NCI-H82 treated with DMSO at 0.1 percent for 48 hours (cell line): ENCODE results near the gene TSPAN32.
"Not testable (repeated sequence)": the region's sequence is repeated elsewhere in the genome, so short reads cannot be mapped to it uniquely, and the experiment has no call there.

Experiments
- DNase-seq: peaks from one replicate; lab custom pipeline; 2025; ENCODE audit not compliant: unreplicated experiment; lab: John Stamatoyannopoulos, UW

The TSPAN32 gene

DNA sequence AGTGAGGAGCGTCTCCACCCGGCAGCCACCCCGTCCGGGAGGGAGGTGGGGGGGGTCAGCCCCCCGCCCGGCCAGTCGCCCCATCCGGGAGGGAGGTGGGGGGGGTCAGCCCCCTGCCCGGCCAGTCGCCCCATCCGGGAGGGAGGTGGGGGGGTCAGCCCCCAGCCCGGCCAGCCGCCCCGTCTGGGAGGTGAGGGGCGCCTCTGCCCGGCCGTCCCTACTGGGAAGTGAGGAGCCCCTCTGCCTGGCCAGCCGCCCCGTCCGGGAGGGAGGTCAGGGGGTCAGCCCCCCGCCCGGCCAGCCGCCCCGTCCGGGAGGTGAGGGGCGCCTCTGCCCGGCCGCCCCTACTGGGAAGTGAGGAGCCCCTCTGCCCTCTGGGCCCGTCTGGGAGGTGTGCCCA is 30.8 kb downstream of the TSPAN32 start:
- not testable (repeated sequence) for DNase-seq

DNA sequence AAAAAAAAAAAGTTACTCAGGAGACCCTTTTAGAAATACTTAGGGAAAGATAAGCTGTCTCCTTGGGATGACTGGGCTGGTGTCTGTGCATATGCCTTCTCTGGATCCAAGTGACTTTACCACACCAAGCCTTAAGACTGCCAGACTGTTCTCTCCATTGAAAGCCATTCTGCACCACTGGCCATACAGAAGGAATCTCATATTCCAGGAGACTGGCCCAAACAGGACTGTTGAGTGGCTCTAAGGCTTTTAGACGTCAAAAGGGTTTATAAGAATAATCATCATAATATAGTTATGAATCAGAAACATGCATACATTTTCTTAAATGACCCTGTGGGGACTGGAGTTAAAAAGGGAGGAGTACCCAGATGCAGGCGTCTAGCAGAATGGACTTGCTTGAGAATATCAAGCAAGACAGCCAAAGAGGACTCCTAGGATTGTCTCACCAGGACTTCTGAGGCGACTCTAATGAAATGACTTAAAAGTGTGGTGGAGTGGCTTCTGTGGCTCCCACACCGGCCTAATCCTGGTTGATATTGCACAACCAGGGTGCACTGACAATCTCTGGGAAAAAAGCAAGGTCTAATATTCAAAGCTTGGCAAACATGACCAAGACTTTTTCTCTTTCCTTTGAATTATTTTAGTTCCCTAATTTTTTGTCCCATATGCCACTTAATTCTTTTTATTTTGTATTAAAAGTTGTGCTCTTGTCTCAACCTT is 31.8 kb downstream of the TSPAN32 start:
- not testable (repeated sequence) for DNase-seq

- not testable (repeated sequence) for DNase-seq
These were observed 33.5 kb downstream of the TSPAN32 start for GRCh38 chr11:2335286-2335685.

DNA sequence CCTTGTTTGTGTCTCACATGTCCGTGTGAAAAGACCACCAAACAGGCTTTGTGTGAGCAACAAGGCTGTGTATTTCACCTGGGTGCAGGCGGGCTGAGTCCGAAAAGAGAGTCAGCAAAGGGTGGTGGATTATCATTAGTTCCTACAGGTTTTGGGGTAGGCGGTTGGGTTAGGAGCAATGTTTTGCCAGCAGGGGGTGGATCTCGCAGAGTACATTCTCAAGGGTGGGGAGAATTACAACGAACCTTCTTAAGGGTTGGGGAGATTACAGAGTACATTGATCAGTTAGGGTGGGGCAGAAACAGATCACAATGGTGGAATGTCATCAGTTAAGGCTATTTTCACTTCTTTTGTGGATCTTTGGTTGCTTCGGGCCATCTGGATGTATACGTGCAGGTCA is 36.9 kb downstream of the TSPAN32 start:
- not testable (repeated sequence) for DNase-seq

DNA sequence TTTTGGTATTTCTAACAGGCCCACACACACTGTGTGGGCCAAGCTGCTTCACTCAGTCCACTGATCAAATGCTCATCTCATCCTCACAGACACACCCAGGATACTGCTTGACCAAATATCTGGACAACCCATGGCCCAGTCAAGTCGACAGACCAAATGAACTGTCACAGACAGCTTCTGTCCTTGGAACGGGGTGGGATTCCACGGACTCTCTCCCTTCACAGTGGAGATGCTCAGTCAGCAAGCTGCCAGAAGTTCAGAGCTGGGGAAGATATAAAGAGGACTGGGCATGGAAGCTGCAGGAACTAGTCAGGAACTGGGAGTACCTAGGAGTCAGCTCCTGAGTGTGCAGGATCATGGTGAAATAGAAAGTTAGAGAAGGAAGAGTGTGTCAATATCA is 40.7 kb downstream of the TSPAN32 start:
- no peak for DNase-seq

DNA sequence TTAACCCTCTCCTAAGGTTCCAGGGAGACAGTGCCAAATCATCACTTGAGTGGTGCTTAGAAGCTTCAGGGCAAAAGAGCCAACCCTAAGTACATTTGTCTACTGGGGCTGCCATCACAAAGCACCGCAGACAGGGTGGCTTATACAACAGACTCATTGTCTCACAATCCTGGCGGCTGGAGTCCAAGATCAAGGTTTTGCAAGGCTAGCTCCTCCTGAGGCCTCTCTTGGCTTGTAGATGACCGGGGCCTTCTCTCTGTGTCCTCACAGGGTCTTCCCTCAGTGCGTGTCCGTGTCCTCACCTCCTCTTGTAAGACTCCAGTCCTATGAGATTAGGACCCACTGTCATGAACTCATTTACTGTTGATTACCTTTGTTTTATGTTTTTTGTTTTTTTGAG is 41.2 kb downstream of the TSPAN32 start:
- DNase-seq, result no peak

DNA sequence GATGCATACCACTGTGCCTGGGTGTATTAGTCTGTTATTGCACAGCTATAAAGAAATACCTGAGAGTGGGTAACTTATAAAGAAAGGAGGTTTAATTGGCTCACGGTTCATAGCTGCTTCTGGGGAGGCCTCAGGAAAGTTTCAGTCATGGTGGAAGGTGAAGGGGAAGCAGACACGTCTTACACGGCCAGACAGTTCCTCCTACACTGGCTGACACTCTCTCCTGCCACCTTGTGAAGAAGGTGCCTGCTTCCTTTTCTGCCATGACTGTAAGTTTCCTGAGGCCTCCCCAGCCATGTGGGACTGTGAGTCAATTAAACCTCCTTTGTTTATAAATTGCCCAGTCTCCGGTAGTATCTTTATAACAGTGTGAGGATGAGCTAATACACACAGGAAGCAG is 41.7 kb downstream of the TSPAN32 start:
- no peak for DNase-seq

DNA sequence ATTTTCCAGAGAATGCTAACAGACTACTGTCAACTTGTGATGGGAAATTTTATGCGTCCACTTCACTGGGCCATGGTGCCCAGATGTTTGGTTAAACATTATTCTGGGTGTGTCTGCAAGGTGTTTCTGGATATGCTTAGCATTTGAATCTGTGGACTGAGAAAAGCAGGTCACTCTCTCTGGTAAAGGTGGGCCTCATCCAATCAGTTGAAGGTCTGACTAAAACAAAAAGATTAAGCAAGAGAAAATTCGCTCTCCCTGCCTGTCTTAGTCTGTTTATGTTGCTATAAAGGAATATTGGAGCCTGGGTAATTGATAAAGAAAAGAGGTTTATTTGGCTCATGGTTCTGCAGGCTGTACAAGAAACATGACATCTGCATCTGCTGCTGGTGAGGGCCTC is 43.2 kb downstream of the TSPAN32 start:
- no peak for DNase-seq

- no peak for DNase-seq
These were observed 44.2 kb downstream of the TSPAN32 start for GRCh38 chr11:2346014-2346413.

- no peak for DNase-seq
These were observed 44.9 kb downstream of the TSPAN32 start for GRCh38 chr11:2346586-2347307.

- DNase-seq, result no peak
These were observed 45.6 kb downstream of the TSPAN32 start for GRCh38 chr11:2347308-2347830.

GRCh38 chr11:2348986-2349385 is 47.2 kb downstream of the TSPAN32 start:
- no peak for DNase-seq

DNA sequence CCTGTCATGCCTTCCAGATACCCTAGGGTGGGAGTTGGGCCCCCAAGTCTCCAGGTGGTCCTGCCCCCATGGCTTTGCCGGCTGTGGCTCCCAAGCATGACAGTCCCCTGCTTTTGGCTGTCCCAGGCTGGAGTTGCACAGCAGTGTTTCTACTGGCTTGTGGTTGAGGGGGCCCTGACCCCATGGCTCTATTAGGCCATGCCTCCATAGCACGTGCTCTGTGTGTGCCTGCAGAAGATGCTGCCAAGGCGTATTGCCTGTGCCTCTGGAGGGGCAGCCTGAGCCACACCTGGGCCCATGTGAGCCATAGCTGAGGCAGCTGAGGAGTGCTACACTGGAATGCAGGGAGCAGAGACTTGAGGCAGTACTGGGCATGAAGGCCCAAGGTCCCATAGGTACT is 49.9 kb downstream of the TSPAN32 start:
- no peak for DNase-seq

DNA sequence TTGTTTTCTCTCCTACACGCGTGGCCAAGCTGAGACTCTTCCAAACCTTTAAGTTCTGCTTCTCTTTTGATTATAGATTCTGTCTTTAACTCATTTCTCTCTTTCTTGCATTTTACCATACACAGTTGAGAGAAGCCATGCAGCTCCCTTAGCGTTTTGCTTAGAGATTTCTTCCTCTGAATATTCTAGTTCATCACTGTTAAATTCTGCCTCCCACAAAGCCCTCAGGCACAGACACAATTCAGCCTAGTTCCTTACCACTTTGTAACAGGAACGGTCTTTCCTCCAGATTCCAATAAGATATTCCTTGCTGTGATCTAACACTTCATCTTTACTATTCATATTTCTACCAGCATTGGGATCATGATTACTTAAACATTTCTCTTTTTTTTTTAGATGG is 50.6 kb downstream of the TSPAN32 start:
- no peak for DNase-seq

DNA sequence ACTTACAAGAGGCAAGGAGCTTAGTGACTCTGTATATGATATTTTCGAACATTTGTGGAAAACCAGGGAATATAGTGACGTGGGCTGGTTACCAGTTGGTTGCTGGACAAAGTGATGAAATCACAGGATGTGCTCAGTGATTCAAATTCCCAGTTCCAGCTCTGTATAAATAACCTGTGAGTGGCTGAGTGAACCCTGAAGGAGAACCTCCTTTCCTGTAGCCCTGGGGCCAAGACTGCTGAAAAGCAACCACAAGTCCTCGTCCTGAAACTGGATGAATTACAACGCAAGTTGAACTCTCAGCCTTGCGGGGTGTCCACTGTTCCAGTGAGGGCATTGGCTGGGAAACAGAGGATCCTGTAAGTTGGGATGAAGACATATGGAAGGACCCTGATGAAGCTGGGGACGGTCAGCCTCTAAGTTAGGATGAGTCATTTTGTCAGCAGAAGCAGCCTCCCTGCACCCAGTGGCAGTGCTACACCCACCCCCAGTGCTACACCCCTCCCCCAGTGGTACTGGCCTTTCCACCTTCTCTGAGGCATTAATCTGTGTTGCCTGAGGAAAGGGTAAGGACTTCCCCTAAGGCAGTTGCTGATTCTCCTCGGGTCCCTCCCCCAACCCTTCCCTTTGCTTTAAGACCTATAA is 53.3 kb downstream of the TSPAN32 start:
- no peak for DNase-seq

GRCh38 chr11:2357246-2357645 is 55.4 kb downstream of the TSPAN32 start:
- DNase-seq, result no peak

DNA sequence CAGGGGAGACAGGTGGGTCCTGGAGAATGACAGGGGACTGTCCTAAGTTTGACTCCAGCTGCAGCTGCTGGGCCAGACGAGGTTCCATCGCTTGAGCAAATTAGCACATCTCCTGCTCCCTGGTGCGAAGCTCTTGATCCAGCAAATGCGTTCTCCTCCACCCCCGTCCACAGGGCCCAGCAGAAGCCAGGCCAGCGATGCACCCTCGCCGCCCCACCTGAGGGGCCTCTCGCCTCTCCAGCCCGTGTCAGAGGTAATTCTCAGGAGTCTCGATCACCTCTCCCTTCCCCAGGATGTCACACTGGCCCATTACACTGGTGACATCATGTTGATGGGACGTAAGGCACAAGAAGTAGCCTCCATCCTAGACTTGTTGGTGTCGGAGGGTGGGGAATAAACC is 55.8 kb downstream of the TSPAN32 start:
- not testable (repeated sequence) for DNase-seq

GRCh38 chr11:2358754-2359442 is 57.1 kb downstream of the TSPAN32 start:
- DNase-seq, result no peak

DNA sequence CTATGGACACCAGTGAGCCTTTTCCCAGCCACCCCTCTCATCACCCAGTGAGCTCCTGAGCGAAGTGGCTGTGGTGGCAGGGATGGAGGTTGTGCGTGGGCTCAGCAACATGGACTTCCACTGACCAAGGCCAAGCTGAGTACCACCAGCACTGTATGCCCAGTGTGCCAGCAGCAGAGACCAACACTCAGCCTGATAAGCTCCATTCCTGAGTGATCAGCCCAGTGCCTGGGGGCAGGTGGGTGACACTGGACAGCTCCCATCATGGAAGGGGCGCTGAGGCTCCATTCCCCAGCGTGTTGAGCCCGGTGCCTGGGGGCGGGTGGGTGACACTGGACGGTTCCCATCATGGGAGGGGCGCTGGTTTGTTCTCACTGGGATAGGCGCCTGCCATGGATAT is 57.7 kb downstream of the TSPAN32 start:
- DNase-seq, result no peak

DNA sequence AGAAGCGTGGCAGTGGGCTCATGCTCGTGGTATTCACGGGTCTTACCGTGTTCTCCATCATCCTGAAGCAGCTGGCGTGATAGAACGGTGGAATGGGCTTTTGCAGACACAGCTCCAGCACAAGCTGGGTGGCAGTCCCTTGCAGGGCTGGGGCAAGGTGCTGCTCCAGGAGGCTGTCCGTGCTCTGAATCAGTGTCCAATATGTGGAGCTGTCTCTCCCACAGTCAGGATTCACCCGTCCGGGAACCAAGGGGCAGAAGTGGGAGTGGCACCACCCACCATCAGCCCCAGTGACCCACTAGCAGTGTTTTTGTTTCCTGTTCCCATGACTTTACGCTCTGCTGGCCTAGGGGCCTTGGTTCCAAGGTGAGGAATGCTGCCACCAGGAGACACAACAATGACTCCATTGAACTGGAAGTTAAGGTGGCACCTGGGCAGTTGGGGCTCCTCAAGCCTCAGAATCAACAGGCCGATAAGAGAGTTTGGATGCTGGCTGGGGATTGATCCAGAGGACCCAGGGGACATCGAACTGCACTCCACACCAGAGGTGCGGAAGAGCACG is 58.3 kb downstream of the TSPAN32 start:
- no peak for DNase-seq

- no peak for DNase-seq
These were observed 59.8 kb downstream of the TSPAN32 start for GRCh38 chr11:2361565-2361964.
